Measurements from ENCODE around the gene RELB.

GRCh38 chr19:44968670-44969069 is 32.6 kb upstream of the RELB start:
- TF ChIP-seq POLR2AphosphoS5 (IDR thresholded peaks at IDR 0.05; ENCODE audit: borderline replicate concordance, low read depth, low read length) (no peak), EZH2 (IDR thresholded peaks at IDR 0.05) (no peak), FOXP2 (optimal IDR thresholded peaks at IDR 0.05; ENCODE audit: control extremely low read depth, extremely low read length, insufficient read depth) (no peak)
